ENCODE data around the gene NAA38.

Gene NAA38

DNA sequence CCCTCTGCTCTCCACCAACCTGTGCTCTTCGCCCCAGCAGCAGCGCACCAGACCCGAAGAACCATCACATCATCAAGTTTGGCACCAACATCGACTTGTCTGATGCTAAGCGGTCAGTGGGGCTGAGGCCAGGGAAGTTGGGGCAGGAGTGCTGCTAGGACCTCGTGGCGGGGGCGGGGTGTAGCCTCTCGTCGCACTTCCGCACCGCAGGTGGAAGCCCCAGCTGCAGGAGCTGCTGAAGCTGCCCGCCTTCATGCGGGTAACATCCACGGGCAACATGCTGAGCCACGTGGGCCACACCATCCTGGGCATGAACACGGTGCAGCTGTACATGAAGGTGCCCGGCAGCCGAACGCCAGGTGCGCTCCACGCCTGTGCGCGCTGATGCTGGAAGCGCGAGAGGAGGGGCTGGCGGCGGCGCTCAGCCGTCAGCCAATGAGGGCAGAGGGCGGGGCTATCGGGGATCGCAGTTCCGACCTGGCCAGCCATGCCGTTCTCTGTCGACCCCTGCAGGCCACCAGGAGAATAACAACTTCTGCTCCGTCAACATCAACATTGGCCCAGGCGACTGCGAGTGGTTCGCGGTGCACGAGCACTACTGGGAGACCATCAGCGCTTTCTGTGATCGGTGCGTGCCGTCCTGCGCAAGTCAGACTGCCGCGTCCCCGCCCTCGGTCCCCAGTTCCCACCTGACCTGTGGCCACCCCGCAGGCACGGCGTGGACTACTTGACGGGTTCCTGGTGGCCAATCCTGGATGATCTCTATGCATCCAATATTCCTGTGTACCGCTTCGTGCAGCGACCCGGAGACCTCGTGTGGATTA, 5.7 kb downstream of the NAA38 start:
- DNase-seq = peak; percentile 76

DNA sequence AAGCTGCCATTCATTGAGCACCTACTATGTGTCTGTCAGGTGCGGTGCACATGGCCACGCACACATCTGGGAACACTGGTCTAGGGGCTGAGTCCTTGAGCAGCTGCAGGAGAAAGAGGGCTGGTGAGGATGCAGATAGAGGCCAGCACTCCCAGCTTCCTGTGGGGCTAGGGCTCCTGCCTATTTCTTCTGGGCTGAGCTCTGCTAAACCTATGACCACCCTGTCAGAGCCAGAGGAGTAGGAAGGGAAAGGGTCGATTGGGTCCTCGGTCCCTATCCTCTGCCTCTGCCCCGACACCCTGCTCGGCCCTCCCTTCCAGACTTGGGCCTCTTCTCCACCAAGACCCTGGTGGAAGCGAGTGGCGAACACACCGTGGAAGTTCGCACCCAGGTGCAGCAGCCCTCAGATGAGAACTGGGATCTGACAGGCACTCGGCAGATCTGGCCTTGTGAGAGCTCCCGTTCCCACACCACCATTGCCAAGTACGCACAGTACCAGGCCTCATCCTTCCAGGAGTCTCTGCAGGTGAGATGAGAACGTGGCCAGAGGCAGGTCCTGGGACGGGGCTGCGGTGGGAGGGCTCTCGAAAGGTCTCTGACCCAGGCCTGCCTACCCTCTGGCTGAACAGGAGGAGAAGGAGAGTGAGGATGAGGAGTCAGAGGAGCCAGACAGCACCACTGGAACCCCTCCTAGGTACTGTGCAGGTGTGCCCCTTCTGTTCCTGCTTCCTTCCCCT, 6.5 kb downstream of the NAA38 start:
- DNase-seq = no peak

DNA sequence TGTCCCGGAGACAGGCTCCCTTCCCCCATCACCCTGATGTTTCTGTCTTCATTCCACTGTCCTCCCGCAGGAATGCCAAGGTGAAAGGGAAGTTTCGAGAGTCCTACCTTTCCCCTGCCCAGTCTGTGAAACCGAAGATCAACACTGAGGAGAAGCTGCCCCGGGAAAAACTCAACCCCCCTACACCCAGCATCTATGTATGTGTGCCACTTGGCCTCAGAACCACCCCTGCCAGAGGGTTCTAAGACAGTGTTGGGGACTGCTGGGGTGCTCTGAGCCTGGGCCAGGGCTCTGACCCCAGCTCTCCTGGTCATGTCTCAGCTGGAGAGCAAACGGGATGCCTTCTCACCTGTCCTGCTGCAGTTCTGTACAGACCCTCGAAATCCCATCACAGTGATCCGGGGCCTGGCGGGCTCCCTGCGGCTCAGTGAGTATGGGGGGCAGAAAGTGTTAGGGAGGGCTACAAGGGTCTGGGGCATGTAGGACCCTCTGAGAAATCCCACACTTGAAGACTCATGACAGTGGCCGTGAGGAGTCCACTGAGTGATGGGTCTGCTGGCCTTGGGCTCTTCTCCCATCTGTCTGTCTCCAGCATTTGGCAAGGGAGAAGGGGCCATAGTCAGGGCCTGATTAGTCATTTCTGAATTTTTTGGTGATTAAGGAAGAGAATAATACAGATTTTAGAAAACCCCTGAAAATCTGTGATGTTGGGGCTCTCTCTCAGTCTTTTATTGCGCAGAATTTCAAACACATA, 7.4 kb downstream of the NAA38 start:
- DNase-seq = no peak

DNA sequence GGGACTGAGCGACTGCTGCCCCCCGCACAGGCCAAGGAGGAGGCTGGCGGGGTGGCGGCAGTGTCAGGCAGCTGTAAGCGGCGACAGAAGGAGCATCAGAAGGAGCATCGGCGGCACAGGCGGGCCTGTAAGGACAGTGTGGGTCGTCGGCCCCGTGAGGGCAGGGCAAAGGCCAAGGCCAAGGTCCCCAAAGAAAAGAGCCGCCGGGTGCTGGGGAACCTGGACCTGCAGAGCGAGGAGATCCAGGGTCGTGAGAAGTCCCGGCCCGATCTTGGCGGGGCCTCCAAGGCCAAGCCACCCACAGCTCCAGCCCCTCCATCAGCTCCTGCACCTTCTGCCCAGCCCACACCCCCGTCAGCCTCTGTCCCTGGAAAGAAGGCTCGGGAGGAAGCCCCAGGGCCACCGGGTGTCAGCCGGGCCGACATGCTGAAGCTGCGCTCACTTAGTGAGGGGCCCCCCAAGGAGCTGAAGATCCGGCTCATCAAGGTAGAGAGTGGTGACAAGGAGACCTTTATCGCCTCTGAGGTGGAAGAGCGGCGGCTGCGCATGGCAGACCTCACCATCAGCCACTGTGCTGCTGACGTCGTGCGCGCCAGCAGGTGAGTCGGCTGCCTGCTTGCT, 8.1 kb downstream of the NAA38 start:
- DNase-seq = no peak

DNA sequence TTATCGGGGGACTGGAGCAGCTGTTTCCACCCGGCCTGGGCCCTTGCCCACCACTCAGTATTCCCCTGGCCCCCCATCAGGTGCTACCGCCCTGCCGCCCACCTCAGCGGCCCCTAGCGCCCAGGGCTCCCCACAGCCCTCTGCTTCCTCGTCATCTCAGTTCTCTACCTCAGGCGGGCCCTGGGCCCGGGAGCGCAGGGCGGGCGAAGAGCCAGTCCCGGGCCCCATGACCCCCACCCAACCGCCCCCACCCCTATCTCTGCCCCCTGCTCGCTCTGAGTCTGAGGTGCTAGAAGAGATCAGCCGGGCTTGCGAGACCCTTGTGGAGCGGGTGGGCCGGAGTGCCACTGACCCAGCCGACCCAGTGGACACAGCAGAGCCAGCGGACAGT, 8.6 kb downstream of the NAA38 start:
- no peak for DNase-seq

DNA sequence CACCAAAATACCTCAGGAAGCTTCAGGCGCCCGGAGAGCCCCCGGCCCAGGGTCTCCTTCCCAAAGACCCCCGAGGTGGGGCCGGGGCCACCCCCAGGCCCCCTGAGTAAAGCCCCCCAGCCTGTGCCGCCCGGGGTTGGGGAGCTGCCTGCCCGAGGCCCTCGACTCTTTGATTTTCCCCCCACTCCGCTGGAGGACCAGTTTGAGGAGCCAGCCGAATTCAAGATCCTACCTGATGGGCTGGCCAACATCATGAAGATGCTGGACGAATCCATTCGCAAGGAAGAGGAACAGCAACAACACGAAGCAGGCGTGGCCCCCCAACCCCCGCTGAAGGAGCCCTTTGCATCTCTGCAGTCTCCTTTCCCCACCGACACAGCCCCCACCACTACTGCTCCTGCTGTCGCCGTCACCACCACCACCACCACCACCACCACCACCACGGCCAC, 9.2 kb downstream of the NAA38 start:
- DNase-seq = no peak

DNA sequence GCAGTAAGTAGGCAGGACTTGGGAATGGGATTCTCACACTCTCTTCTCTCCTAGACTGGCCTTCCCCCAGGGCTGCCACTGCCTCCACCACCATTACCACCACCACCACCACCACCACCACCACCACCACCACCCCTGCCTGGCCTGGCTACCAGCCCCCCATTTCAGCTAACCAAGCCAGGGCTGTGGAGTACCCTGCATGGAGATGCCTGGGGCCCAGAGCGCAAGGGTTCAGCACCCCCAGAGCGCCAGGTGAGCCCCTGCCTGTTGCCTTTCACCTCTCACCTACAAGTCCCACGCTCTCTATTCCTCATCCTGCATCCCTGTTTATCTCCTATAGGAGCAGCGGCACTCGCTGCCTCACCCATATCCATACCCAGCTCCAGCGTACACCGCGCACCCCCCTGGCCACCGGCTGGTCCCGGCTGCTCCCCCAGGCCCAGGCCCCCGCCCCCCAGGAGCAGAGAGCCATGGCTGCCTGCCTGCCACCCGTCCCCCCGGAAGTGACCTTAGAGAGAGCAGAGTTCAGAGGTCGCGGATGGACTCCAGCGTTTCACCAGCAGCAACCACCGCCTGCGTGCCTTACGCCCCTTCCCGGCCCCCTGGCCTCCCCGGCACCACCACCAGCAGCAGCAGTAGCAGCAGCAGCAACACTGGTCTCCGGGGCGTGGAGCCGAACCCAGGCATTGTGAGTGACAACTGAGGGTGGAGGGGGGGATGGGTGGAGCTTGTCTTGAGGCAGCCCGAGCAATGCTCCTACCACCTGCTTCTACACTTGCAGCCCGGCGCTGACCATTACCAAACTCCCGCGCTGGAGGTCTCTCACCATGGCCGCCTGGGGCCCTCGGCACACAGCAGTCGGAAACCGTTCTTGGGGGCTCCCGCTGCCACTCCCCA, 10.3 kb downstream of the NAA38 start:
- no peak for DNase-seq

DNA sequence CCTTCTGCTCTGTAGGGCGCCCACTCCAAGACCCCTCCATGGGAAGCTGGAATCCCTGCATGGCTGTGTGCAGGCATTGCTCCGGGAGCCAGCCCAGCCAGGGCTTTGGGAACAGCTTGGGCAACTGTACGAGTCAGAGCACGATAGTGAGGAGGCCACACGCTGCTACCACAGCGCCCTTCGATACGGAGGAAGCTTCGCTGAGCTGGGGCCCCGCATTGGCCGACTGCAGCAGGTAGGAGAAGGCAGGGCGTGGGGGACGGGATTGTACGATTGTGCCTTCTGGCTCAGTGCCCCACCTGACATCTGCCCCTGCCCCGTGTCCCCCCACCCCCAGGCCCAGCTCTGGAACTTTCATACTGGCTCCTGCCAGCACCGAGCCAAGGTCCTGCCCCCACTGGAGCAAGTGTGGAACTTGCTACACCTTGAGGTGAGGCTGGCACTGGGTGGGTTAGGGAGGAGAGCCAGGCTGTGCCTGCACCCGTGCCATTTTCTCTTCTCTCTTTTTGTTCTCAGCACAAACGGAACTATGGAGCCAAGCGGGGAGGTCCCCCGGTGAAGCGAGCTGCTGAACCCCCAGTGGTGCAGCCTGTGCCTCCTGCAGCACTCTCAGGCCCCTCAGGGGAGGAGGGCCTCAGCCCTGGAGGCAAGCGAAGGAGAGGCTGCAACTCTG, 11.2 kb downstream of the NAA38 start:
- no peak for DNase-seq

DNA sequence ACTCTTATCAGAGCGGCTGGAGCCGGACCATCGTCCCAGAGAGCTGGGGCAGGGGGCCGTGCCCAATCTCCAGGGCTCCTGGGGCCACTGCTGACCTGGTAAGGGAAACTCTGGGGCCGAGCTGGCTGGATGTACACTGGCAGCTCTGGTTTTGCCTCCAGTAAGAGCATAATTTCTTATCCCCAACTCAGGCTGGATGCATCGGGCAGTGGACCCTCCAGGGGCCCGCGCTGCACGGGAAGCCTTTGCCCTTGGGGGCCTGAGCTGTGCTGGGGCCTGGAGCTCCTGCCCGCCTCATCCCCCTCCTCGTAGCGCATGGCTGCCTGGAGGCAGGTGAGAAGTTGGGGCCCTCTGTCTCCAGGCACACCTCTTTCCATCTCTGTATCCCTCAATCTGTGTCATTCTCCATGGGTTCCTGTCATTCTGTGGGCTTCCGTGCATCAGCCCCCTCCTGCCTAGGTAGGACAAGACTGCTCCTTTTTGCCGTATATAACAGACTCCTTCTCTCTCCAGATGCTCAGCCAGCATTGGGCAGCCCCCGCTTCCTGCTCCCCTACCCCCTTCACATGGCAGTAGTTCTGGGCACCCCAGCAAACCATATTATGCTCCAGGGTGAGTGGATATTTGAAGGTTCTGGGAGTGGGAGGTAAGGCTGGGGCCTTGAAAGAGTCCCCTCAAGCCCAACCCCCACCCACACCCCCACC, 11.8 kb downstream of the NAA38 start:
- DNase-seq = no peak

DNA sequence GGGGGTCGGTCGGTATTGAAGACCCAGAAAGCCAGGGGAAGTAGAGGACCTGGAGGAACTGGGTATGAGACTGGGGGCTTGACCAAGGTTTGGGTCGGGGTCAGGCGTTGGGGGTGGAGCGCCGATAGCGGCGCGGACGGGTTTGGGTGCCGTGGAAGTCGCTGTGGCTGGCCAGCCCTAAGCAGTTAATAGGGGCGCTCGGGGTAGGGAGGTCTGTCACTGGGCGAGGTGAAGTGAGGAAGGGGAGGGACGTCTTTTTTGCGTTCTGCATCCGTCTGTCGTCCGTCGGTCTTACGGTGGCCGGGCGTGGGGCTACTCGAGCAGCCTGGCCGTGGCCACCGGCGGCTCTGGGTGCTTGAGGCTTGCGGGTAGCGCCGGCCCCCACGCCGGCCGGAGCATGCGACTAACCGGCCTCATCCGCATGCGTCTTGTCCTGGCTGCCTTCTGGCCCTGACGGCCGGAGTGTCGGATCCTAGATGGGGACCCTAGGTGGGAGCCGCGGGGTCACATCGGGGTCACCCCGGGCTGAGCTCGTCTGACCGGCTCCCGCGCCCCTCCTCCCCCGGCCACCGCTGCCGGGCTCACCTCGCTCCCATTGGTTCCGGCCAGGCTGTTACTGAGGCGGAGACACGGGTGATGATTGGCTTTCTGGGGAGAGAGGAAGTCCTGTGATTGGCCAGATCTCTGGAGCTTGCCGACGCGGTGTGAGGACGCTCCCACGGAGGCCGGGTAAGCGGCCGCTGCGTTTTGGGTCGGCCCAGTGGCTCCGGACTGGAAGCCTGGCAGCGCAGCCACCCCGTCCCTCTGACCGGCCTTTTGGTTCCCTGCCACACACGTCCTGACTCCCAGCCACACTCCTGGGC, 12.8 kb downstream of the NAA38 start:
- peak; percentile 88 for DNase-seq

DNA sequence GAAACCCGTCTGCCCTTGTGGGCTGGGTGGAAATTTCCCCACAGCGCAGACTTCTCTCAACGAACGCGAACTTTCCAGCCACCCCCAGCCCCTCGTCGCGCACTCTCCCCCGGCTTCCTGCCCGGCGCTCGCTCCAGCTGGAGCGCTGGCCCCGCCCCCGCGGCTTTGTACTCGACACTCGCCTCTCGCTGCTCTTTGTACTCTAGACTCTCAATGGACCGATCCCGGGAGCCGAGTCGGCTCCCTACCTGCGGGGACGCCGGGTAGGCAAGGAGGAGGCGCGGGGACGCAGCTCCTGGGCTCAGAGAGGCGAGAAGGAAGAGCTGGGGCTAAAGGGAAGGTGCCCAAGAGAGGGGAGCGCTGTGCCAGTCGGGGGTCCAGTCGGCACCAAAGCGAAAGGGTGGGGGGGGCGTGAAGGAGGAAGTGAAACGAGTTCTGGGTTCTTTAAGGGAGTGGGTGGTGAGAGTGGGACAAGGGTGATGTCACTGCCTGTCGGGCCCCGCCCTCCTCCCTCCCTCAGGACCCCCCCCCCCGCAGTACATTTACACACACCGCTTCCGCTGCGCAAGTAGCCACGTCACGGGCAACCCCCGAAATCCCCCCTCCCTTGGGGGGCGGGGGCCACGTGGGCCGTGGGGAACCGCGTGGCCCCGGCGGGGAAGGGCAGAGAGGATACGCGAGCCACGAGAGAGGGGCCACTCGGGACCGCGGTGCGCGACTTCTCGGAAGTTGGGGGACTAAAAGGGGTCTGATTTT, 13.6 kb downstream of the NAA38 start:
- peak; percentile 60 for DNase-seq

DNA sequence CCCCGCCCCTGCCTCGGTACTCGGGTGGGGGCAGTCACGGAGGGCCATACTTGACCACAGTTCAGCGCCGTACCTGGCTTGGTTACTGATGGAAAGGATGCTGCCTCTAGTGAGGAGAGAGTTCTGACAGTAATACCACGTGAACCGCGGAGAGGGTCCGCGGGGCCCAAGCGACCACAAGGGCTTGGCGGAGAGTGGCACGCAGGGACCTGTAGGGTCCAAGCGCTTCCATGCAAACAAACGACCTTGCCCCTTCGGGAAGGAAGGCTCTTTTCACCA, 14.2 kb downstream of the NAA38 start:
- DNase-seq = no peak

DNA sequence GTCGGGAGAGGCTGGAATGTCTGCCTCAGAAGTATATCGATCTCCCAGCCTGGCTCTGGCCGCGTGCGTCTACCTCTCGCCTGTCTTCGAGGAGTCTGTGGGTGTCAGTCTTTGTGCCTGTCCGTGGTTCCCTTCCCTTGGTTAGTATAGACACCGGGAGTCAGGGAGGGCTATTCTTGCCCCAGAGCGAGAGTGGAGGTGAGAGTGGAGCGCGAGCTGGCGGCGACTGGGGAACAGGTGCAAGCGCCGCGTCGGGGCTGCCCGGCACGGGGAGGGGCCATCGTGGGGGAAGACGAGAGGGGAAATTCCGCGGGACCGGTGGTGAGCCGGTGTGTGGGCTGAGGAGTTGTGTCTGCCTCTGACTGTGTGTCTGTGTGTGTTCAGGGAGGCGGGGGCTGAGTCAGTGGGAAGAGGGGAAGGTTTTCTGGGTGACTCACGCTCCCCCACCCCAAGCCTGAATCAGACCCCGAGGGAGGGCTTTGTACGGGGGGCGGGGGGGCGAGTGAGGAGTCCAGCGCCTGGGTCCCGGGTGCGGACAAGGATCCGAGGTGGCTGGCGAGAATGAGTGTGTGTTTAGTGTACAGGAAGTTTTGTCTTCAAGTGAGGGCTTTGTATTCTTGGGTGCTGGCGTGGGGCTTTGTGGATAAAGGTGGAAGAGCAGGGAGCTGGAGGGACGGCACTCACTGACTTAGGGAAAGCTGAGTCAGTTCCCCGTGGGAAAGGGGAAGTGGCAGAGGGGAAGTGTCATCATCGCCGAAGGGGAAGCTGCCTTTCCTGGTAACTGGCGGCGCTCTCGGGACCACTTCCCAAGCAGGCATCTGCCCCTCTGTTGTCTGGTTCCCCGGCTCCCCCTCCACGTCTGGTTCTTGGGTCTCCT, 14.7 kb downstream of the NAA38 start:
- DNase-seq = peak; percentile 85

DNA sequence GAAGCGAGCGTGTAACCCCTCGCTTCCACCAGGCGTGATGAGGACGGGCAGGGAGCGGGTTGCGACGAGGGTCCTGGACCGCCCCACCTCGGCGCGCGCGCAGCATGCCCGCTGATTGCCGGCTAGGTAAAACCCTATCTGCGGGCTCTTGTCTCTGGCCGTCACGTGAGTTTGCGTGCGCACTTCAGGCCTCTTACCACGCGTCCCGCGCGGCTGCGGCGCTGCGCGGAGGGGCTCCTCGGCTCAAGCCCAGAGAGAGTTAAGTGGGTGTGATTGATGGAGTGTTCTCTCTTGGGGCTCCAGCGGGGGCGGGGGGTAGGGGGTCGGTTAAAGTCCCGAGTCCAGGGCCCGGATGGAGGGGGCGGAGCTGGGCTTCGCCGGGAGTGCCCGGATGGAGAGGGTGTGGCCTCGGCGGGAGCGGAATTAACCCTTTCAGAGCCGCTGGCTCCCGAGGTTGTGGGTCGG, 15.4 kb downstream of the NAA38 start:
- peak; percentile 56 for DNase-seq

DNA sequence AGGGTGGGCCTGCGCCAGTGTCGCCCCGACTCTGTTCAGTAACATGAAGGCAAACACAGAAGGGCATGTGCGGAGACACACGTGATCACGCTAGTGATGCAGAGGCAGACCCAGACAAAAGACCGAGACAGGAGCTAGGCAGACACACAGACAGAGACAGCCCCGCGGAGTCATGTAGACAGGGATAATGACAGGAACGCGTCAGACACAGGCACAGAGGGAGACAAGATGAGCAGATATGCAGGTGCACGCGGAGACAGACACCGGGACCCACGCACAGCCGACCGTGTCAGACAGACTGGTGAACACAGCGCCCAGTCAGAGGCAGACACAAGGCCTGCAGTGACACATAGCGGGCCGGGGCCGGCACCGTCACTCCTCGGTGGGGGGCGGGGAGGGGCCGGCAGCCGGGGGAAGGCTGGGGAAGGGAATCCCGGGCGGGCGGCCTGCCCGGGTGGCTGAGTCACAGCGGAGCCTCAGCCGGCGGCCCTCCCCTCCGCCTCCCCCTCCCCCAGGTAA, 15.9 kb downstream of the NAA38 start:
- peak; percentile 85 for DNase-seq

DNA sequence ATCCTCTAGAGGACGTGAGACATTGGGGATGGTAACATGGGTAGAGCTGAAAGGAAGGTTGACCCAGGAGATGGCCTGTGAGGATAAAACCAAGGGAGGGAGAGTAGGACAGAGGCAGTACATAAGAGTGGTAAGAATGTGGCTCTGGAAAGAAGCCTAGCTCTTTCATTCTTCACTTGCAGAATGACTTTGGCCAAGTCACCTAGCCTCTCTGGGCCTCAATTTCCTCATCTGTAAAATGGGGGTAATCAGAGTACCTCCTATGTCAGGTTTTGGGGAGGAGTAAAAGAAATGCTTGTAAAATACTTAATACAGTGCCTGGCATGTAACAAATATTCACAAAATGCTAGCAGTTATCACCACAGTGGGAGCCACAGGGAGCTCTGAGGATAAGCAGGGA, 16.5 kb downstream of the NAA38 start:
- no peak for DNase-seq

DNA sequence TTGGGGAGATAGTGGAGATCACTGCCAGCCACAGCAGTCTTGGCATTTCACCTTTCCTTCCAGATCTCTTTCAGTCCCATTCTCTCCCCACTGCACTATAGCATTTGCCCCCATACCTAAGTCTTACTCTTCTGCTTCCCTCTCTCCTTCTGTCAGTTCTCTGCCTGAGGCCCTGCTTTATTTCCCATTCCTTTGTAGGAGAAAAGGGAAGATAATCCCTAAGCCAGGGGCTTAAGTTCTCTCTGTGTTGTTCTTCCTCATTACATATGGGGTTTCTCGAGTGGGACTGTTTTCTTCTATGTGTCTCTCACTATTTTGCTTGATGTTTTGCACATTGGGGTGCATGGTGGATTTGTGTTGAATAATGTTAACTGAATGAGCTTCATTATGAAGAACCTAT, 16.9 kb downstream of the NAA38 start:
- no peak for DNase-seq

DNA sequence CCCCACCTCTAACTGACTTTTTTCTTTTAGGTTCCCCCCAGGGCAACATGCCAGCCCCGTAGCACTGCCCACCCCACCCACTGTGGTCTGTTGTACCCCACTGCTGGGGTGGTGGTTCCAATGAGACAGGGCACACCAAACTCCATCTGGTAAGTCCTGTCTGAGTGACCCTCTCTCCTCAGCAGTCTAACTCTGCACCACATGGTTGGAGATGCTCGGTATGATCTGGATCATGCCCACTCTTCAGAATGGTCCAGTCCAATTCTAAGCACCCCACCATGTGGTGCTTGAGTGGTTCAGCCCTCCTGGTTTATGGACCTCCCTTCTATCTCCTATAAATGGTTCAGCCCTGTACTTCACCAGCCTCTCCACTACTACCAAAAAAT, 17.5 kb downstream of the NAA38 start:
- no peak for DNase-seq
